C4-2B (cell line): ENCODE measurements around the gene CNGB1.

Experiments used
- ZFX ChIP-seq: fragments of 450-650 bp; IDR thresholded peaks from 2 replicates; pipeline ENCODE4 v1.6.1; 2017
- TF ChIP-seq, protein P1 (sequence below): fragments of 450-650 bp; conservative IDR thresholded peaks from 2 replicates; pipeline ENCODE4 v1.5.1; 2017; ENCODE audit warnings: mild to moderate bottlenecking

DNA sequence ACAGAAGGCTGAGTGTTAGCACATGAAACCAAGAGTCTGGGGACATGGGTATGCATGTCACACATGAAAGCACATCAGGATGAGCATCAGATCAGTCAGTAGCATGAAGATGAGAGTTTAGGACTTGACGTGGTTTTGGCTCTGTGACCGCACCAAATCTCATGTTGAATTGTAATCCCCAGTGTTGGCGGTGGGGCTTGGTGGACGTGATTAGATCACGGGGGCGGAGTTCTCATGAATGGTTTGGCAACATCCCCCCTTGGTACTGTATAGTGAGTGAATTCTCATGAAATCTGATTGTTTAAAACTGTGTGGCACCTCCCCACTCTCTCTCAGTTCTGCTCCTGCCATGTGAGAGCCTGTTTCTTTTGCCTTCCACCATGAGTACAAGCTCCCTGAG lies 46.4 kb downstream of the CNGB1 start:
- TF ChIP-seq, protein P1, sequence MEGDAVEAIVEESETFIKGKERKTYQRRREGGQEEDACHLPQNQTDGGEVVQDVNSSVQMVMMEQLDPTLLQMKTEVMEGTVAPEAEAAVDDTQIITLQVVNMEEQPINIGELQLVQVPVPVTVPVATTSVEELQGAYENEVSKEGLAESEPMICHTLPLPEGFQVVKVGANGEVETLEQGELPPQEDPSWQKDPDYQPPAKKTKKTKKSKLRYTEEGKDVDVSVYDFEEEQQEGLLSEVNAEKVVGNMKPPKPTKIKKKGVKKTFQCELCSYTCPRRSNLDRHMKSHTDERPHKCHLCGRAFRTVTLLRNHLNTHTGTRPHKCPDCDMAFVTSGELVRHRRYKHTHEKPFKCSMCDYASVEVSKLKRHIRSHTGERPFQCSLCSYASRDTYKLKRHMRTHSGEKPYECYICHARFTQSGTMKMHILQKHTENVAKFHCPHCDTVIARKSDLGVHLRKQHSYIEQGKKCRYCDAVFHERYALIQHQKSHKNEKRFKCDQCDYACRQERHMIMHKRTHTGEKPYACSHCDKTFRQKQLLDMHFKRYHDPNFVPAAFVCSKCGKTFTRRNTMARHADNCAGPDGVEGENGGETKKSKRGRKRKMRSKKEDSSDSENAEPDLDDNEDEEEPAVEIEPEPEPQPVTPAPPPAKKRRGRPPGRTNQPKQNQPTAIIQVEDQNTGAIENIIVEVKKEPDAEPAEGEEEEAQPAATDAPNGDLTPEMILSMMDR: no peak
- TF ChIP-seq ZFX: no peak
